Upper lobe of left lung (tissue), 6 donors: Measurements from ENCODE around the gene PAWR. TPM values are rescaled to one million over a fixed set of nuclear protein-coding genes. Genes with fewer than 3 reads are reported as not detected.
"Not testable (repeated sequence)": the region's sequence is repeated elsewhere in the genome, so short reads cannot be mapped to it uniquely, and the experiment has no call there.

Experiments used
- ATAC-seq, 2 donors: fragments of 200-7000 bp; cut with Tn5 transposase; one replicate each; pipeline ENCODE4 v1.9.1; 2022; ENCODE audit warnings: mild to moderate bottlenecking in 2 of 2, moderate library complexity in 2 of 2; ENCODE audit not compliant: low FRiP score in 2 of 2
- DNase-seq, 2 donors: peaks; one replicate each; pipeline ENCODE4 v3.0.0-alpha.2; 2019 to 2020
- H3K27ac ChIP-seq, 4 donors: fragments of 200-600 bp; sonication (generic); one replicate each; pipeline ENCODE4 v1.5.1; 2016 to 2019
- H3K27me3 ChIP-seq, 4 donors: fragments of 200-600 bp; sonication (generic); one replicate each; pipeline ENCODE4 v1.5.1; 2017 to 2019
- H3K36me3 ChIP-seq, 4 donors: fragments of 200-600 bp; sonication (generic); one replicate each; pipeline ENCODE4 v1.5.1; 2016 to 2019
- H3K4me1 ChIP-seq, 4 donors: fragments of 200-600 bp; sonication (generic); one replicate each; pipeline ENCODE4 v1.5.1; 2018 to 2019
- H3K4me3 ChIP-seq, 4 donors: fragments of 200-600 bp; sonication (generic); one replicate each; pipeline ENCODE4 v1.5.1; 2017 to 2019; ENCODE audit warnings: mild to moderate bottlenecking in 2 of 4, moderate library complexity in 1 of 4
- H3K9me3 ChIP-seq, 4 donors: fragments of 200-600 bp; sonication (generic); one replicate each; pipeline ENCODE4 v1.5.1; 2018 to 2019
- EP300 ChIP-seq, 4 donors: sonication (generic); formaldehyde crosslinking; IDR thresholded peaks; one replicate each; pipeline ENCODE4 v1.5.1; 2017; ENCODE audit warnings: antibody characterized with exemption in 4 of 4, control low read depth in 2 of 4
- POLR2A ChIP-seq, 4 donors: fragments of 450-650 bp; IDR thresholded peaks; one replicate each; pipeline ENCODE4 v1.5.1; 2016 to 2017; ENCODE audit warnings: antibody characterized with exemption in 4 of 4, mild to moderate bottlenecking in 2 of 4
- POLR2AphosphoS5 ChIP-seq, 2 donors: sonication (generic); formaldehyde crosslinking; IDR thresholded peaks; one replicate each; pipeline ENCODE4 v1.5.1; 2017; ENCODE audit warnings: antibody characterized with exemption in 2 of 2
- WGBS, 2 donors: methylation state at CpG; one replicate each; pipeline ENCODE4 v1.1.5; 2017 to 2018; 5-methylcytosine and 5-hydroxymethylcytosine counted together
- total RNA-seq, 6 donors: library from RNA; depleted of rRNA in 4 of 6; stranded (reverse); fragments of >200 nt in 4 of 6; gene quantifications; one replicate each; pipeline versions ENCODE4 v1.1.0 to v1.2.1, GENCODE V29; 2016 to 2021
- TF ChIP-seq, protein P1 (sequence below), 6 experiments: fragments of 450-650 bp in 4 of 6; fragments of 200-600 bp in 2 of 6; sonication (generic) in 2 of 6; IDR thresholded peaks; one replicate each; pipeline ENCODE4 v1.5.1; 2016 to 2019; ENCODE audit warnings: antibody characterized with exemption in 6 of 6
- donor health status: DM: no; HTN: no; CAD: no; lungs with moderate emphysema.
- donor health status: DM: no; HTN: yes; CAD: no; lungs with severe emphysema.

The PAWR gene
- total RNA-seq, 6 donors from 2014 or later, result 45.1 to 88.0 (median 58.3) TPM

DNA sequence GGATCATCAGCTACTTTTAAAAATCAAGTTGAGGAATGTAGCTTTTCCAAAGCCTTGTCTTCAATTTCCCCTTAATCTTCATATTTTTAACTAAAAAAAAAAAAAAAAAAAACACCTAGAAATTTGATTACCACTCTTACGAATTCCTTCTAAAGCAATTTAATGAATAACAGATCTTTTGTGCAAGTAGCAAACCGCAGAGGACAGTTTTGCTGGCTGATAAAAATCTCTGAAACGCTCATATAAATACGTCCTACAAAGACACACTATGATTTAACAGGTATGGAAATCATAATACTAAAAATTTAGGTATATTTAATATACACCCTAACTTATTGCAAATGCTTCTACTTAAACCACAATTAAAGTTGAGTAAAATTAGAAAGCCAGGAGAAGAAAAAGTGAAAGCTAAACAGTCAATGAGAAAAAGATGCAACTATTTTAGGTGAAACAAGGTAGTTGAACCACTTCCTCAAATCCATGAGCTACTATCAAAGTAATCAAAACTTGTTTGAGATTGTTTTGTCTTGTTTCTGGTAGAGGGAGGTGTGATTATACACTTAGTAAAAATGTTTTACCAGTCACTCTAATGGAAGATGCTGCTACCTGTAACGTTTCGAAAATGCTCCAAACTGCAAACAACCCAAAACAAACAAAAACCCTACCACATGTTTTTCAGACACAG, 2.2 kb downstream of the PAWR start:
- Histone ChIP-seq H3K4me3 (peak overlapping the region; percentile 16 to 95 (median 74)), H3K27ac (peak overlapping the region; percentile 5 to 92 (median 90)), H3K9me3 (no peaks in the 10 kb centered on the region), H3K4me1 (peaks cover 0 to 36% (median 6%) of the 10 kb centered on the region in 4 donors), H3K27me3 (peaks cover 0 to 3% (median 0%) of the 10 kb centered on the region in 4 donors), H3K36me3 (no peaks in the 10 kb centered on the region)
- ATAC-seq (no peak), DNase-seq (no peak)
- WGBS, 2 donors, result 10 to 13% methylated on average over 6 of the region's 6 CpGs
- TF ChIP-seq POLR2A (IDR thresholded peaks at IDR 0.05) (no peak), POLR2AphosphoS5 (IDR thresholded peaks at IDR 0.05) (no peak), EP300 (IDR thresholded peaks at IDR 0.05) (no peak)
- TF ChIP-seq, protein P1, sequence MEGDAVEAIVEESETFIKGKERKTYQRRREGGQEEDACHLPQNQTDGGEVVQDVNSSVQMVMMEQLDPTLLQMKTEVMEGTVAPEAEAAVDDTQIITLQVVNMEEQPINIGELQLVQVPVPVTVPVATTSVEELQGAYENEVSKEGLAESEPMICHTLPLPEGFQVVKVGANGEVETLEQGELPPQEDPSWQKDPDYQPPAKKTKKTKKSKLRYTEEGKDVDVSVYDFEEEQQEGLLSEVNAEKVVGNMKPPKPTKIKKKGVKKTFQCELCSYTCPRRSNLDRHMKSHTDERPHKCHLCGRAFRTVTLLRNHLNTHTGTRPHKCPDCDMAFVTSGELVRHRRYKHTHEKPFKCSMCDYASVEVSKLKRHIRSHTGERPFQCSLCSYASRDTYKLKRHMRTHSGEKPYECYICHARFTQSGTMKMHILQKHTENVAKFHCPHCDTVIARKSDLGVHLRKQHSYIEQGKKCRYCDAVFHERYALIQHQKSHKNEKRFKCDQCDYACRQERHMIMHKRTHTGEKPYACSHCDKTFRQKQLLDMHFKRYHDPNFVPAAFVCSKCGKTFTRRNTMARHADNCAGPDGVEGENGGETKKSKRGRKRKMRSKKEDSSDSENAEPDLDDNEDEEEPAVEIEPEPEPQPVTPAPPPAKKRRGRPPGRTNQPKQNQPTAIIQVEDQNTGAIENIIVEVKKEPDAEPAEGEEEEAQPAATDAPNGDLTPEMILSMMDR (IDR thresholded peaks at IDR 0.05), result no peak

DNA sequence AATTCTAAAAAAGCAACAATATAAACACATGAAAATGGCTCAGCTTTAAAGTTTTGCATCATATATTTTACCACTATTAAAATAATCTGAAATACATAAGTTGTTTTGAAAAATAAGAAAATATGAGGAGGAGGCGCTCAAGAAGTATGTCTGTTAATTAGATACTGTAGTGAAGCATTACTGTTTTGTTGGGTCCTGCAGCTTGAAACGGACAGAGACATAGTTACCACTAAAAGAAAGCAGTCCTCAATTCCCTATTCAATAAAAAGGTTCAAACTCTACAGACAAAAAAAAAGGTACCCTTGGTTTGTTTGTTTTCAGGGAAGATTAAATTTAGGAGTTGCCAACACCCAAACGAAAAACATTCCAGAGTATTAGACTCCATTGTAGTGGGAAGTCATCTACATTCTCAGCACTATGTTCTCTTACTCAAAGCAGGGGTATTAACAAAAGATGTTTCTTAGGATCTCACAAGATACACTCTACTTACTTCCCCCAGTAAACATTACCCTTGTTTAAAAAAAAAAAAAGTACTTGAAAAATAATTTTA, 3.0 kb downstream of the PAWR start:
- no peak for DNase-seq
- ATAC-seq, result no peak
- peaks cover 0 to 35% (median 6%) of the 10 kb centered on the region in 4 donors for H3K4me1 ChIP-seq
- no peaks in the 10 kb centered on the region for H3K9me3 ChIP-seq
- H3K27ac ChIP-seq, result peak overlapping the region in 2 of 4 donors; percentile 17 to 38
- no peaks in the 10 kb centered on the region for H3K36me3 ChIP-seq
- 27 to 37% methylated on average over 3 of the region's 3 CpGs for WGBS, 2 donors
- TF ChIP-seq POLR2A (IDR thresholded peaks at IDR 0.05), result no peak
- TF ChIP-seq, protein P1 (IDR thresholded peaks at IDR 0.05), result no peak
- no peak for TF ChIP-seq EP300 (IDR thresholded peaks at IDR 0.05)
- no peak for TF ChIP-seq POLR2AphosphoS5 (IDR thresholded peaks at IDR 0.05)
- H3K27me3 ChIP-seq, result peaks cover 0 to 3% (median 0%) of the 10 kb centered on the region in 4 donors
- peak overlapping the region in 3 of 4 donors; percentile 13 to 95 (median 84) for H3K4me3 ChIP-seq

DNA sequence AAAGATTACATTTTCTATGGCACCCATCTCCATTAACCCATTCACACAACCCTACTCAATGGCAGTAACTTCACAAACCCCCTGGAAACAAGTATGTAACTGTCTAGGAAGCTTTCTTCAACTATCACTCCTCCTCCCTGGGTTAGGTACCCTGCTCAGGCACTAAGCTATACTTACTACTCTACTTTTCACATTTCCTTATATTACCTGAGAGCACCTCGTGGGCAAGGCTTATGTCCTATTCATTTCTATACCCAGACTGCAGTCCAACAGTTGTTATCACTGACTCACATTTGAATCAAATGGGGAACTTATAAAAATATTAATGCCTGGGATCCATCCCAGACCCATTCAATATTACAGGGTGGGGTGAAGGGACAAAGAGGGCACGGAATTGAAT, 4.6 kb downstream of the PAWR start:
- H3K27ac ChIP-seq, result no peak overlapping the region
- H3K9me3 ChIP-seq, result no peaks in the 10 kb centered on the region
- H3K4me1 ChIP-seq, result peaks cover 0 to 31% (median 10%) of the 10 kb centered on the region in 4 donors
- H3K4me3 ChIP-seq, result no peak overlapping the region
- no peak for TF ChIP-seq EP300 (IDR thresholded peaks at IDR 0.05)
- TF ChIP-seq POLR2AphosphoS5 (IDR thresholded peaks at IDR 0.05), result no peak
- no peak for TF ChIP-seq POLR2A (IDR thresholded peaks at IDR 0.05)
- TF ChIP-seq, protein P1 (IDR thresholded peaks at IDR 0.05), result no peak
- H3K27me3 ChIP-seq, result peaks cover 0 to 3% (median 0%) of the 10 kb centered on the region in 4 donors
- ATAC-seq (no peak), DNase-seq (no peak)
- no peaks in the 10 kb centered on the region for H3K36me3 ChIP-seq
- 60 to 61% methylated on average over 2 of the region's 2 CpGs for WGBS, 2 donors

DNA sequence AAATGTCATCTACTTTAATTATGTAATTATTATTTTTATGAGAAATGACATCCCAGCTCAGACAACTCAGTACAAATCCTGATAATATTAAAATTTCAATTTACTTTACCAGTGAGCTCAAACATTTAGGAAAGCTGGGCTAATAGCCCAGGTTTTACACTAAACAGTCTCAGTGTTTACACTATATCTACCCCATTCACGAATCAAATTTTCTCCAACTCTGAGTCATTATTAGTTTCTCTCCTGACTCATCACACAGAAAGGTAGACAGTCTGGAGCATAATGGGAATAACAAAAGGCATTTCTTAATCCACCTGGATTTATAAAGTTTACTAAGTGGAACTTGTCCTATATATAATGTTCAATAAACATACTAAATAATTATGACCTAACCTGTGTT, 5.7 kb downstream of the PAWR start:
- TF ChIP-seq POLR2A (IDR thresholded peaks at IDR 0.05) (no peak), EP300 (IDR thresholded peaks at IDR 0.05) (no peak), POLR2AphosphoS5 (IDR thresholded peaks at IDR 0.05) (no peak)
- TF ChIP-seq, protein P1 (IDR thresholded peaks at IDR 0.05), result no peak
- WGBS, 2 donors, result 29 to 41% methylated on average over 1 of the region's 1 CpG
- no peaks in the 10 kb centered on the region for H3K36me3 ChIP-seq
- H3K9me3 ChIP-seq, result no peaks in the 10 kb centered on the region
- H3K4me1 ChIP-seq, result peaks cover 0 to 27% (median 11%) of the 10 kb centered on the region in 4 donors
- ATAC-seq (no peak), DNase-seq (no peak)
- no peak overlapping the region for H3K27ac ChIP-seq
- no peak overlapping the region for H3K4me3 ChIP-seq
- no peaks in the 10 kb centered on the region for H3K27me3 ChIP-seq

DNA sequence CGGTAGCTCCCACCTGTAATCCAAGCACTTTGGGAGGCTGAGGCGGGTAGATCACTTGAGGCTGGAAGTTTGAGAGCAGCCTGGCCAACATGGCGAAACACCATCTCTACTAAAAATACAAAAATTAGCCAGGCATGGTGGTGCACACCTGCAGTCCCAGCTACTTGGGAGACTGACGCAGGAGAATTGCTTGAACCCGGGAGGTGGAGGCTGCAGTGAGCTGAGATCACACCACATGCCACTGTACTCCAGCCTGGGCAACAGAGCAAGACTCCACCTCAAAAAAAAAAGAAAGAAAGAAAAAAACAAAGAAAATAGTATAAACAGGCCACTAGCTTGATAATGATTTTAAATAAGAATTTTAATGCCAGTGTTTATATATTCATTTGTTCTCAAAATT, 6.4 kb downstream of the PAWR start:
- H3K27ac ChIP-seq, H3K4me3 ChIP-seq, DNase-seq, H3K9me3 ChIP-seq, ATAC-seq, H3K27me3 ChIP-seq, H3K36me3 ChIP-seq: not testable (repeated sequence)
- whole genome bisulfite sequencing, 2 donors, result 89 to 91% methylated on average over 5 of the region's 5 CpGs
- peaks cover 0 to 22% (median 13%) of the 10 kb centered on the region in 4 donors for H3K4me1 ChIP-seq
